H1 (cell line): Measurements from ENCODE around the gene PALM. TPM values are rescaled to one million over a fixed set of nuclear protein-coding genes. Genes with fewer than 3 reads are reported as not detected.
A peak's percentile ranks its signal among the peaks of the same experiment; 100 is the strongest.

ENCODE experiments used
- CTCF ChIA-PET: fragments of 300-600 bp; sonication (Branson Sonifier 250); formaldehyde crosslinking; loops from one replicate; lab custom pipeline; 2021; ENCODE audit not compliant: partially characterized antibody; lab: Charles Lee
- POLR2A ChIA-PET: fragments of 300-600 bp; sonication (Branson Sonifier 250); formaldehyde crosslinking; loops from one replicate; lab custom pipeline; 2021; ENCODE audit warnings: inconsistent platforms; ENCODE audit not compliant: partially characterized antibody; lab: Charles Lee
- DNase-seq, 2 experiments: peaks; one replicate each; pipeline versions ENCODE4 v3.0.0 to v3.0.0-alpha.2; 2010 to 2022; ENCODE audit warnings: low spot score in 2 of 2, low read depth in 1 of 2, mixed read lengths in 1 of 2
- FAIRE-seq: peaks from 2 replicates; lab custom pipeline; 2011; peaks lifted over from hg19 to GRCh38; lab: Jason Lieb, UNC
- H2AFZ ChIP-seq: 2 replicates; pipeline ENCODE4 v1.8.1; 2012; ENCODE audit warnings: low read length, inconsistent platforms
- H2AK5ac ChIP-seq: 2 replicates; pipeline ENCODE4 v1.6.1; 2013; ENCODE audit warnings: low read depth, low read length
- H2BK120ac ChIP-seq: replicated peaks from 2 replicates; pipeline ENCODE3; 2013; ENCODE audit warnings: low read depth, low read length, inconsistent platforms
- H2BK12ac ChIP-seq: 2 replicates; pipeline ENCODE4 v1.6.1; 2013; ENCODE audit warnings: low read depth, low read length
- H2BK15ac ChIP-seq: 2 replicates; pipeline ENCODE4 v1.6.1; 2013; ENCODE audit warnings: low read length
- H2BK20ac ChIP-seq: 2 replicates; pipeline ENCODE4 v1.6.1; 2013; ENCODE audit warnings: low read length
- H2BK5ac ChIP-seq: 2 replicates; pipeline ENCODE4 v1.6.1; 2013; ENCODE audit warnings: low read depth, low read length
- H3K14ac ChIP-seq: 2 replicates; pipeline ENCODE4 v1.6.1; 2013; ENCODE audit warnings: inconsistent platforms; ENCODE audit not compliant: insufficient read length
- H3K18ac ChIP-seq: 2 replicates; pipeline ENCODE4 v1.6.1; 2013; ENCODE audit warnings: low read length; ENCODE audit errors: extremely low read depth
- H3K23ac ChIP-seq: 2 replicates; pipeline ENCODE4 v1.6.1; 2013; ENCODE audit warnings: inconsistent platforms; ENCODE audit not compliant: insufficient read length
- H3K23me2 ChIP-seq: 2 replicates; pipeline ENCODE4 v1.6.1; 2013; ENCODE audit warnings: low read depth, low read length
- H3K27ac ChIP-seq: 2 replicates; pipeline ENCODE4 v1.6.1; 2011; ENCODE audit warnings: low read depth, low read length, inconsistent platforms
- H3K27me3 ChIP-seq, 4 experiments: replicated peaks in 1 of 4; 1 replicate in 1 of 4; 2 replicates in 3 of 4; pipeline versions ENCODE4 v1.6.1 to v1.8.1; 2011 to 2013; ENCODE audit warnings: low read length in 3 of 4, mild to moderate bottlenecking in 3 of 4, inconsistent platforms in 2 of 4, mixed read lengths in 2 of 4, moderate library complexity in 1 of 4; ENCODE audit not compliant: control insufficient read depth in 3 of 4, insufficient read depth in 3 of 4; ENCODE audit errors: extremely low read depth in 1 of 4
- H3K36me3 ChIP-seq, 4 experiments: 2 replicates each; pipeline versions ENCODE4 v1.6.1 to v1.8.1; 2011 to 2013; ENCODE audit warnings: mild to moderate bottlenecking in 4 of 4, low read length in 3 of 4, moderate library complexity in 2 of 4, control low read depth in 1 of 4, inconsistent platforms in 1 of 4; ENCODE audit not compliant: insufficient read depth in 4 of 4, control insufficient read depth in 2 of 4
- H3K4ac ChIP-seq: replicated peaks from 2 replicates; pipeline ENCODE3; 2013; ENCODE audit warnings: low read length, low read depth, mixed read lengths, inconsistent platforms; ENCODE audit not compliant: insufficient read length
- H3K4me1 ChIP-seq, 4 experiments: replicated peaks in 1 of 4; 1 replicate in 1 of 4; 2 replicates in 3 of 4; pipeline versions ENCODE4 v1.6.1 to v1.8.1; 2011 to 2013; ENCODE audit warnings: low read length in 3 of 4, inconsistent platforms in 2 of 4, mixed read lengths in 1 of 4; ENCODE audit not compliant: insufficient read depth in 4 of 4, control insufficient read depth in 3 of 4
- H3K4me2 ChIP-seq, 2 experiments: 2 replicates each; pipeline versions ENCODE4 v1.6.1 to v1.8.1; 2011 to 2013; ENCODE audit warnings: low read depth in 2 of 2, low read length in 2 of 2, control low read depth in 1 of 2, inconsistent platforms in 1 of 2, mild to moderate bottlenecking in 1 of 2; ENCODE audit not compliant: insufficient read depth in 1 of 2
- H3K4me3 ChIP-seq, 4 experiments: fragments of 200-600, 300-600 bp in 1 of 4; sonication (generic), shearing (Covaris generic), sonication (Bioruptor Twin) in 1 of 4; 2 replicates each; pipeline versions ENCODE4 v1.5.1 to v1.8.1; 2011 to 2016; ENCODE audit warnings: low read length in 4 of 4, low read depth in 3 of 4, control low read depth in 2 of 4, inconsistent platforms in 2 of 4, mild to moderate bottlenecking in 2 of 4, mixed read lengths in 1 of 4, moderate library complexity in 1 of 4; ENCODE audit not compliant: insufficient read depth in 2 of 4; ENCODE audit errors: extremely low read depth in 1 of 4
- H3K56ac ChIP-seq: replicated peaks from 2 replicates; pipeline ENCODE3; 2013; ENCODE audit warnings: low read depth, mild to moderate bottlenecking, mixed read lengths, low read length, inconsistent platforms; ENCODE audit not compliant: insufficient read length
- H3K79me1 ChIP-seq: 2 replicates; pipeline ENCODE4 v1.6.1; 2013; ENCODE audit warnings: low read depth, low read length, control low read depth
- H3K79me2 ChIP-seq, 2 experiments: 2 replicates each; pipeline versions ENCODE4 v1.6.1 to v1.8.1; 2012 to 2013; ENCODE audit warnings: low read length in 2 of 2, mild to moderate bottlenecking in 2 of 2, inconsistent platforms in 1 of 2; ENCODE audit not compliant: insufficient read depth in 2 of 2, control insufficient read depth in 1 of 2
- H3K9ac ChIP-seq, 4 experiments: replicated peaks in 1 of 4; 1 replicate in 1 of 4; 2 replicates in 3 of 4; pipeline versions ENCODE4 v1.6.1 to v1.8.1; 2011 to 2013; ENCODE audit warnings: low read depth in 3 of 4, low read length in 3 of 4, control low read depth in 2 of 4, mild to moderate bottlenecking in 2 of 4, moderate library complexity in 2 of 4, inconsistent platforms in 1 of 4; ENCODE audit errors: extremely low read depth in 1 of 4
- H3K9me3 ChIP-seq, 2 experiments: 2 replicates each; pipeline versions ENCODE4 v1.6.1 to v1.8.1; 2012 to 2013; ENCODE audit warnings: mild to moderate bottlenecking in 2 of 2, moderate library complexity in 2 of 2, control low read depth in 1 of 2, inconsistent platforms in 1 of 2, low read depth in 1 of 2, low read length in 1 of 2, mixed read lengths in 1 of 2; ENCODE audit not compliant: insufficient read depth in 2 of 2
- H4K20me1 ChIP-seq, 2 experiments: replicated peaks in 1 of 2; 2 replicates each; pipeline versions ENCODE3 to v1.8.1; 2011 to 2013; ENCODE audit warnings: inconsistent platforms in 2 of 2, low read length in 2 of 2, mild to moderate bottlenecking in 1 of 2; ENCODE audit not compliant: insufficient read depth in 2 of 2, control insufficient read depth in 1 of 2
- H4K5ac ChIP-seq: 2 replicates; pipeline ENCODE4 v1.6.1; 2013; ENCODE audit warnings: low read length, low read depth, mixed read lengths, inconsistent platforms; ENCODE audit not compliant: insufficient read length
- H4K8ac ChIP-seq: 2 replicates; pipeline ENCODE4 v1.8.0; 2013; ENCODE audit warnings: mild to moderate bottlenecking, moderate library complexity, low read length, inconsistent platforms; ENCODE audit not compliant: insufficient read depth; ENCODE audit errors: extremely low read depth
- H4K91ac ChIP-seq: replicated peaks from 2 replicates; pipeline ENCODE3; 2013; ENCODE audit warnings: low read length, mixed read lengths, inconsistent platforms; ENCODE audit not compliant: insufficient read length
- ASH2L ChIP-seq: fragments of 200-600, 300-600 bp; sonication (generic); IDR thresholded peaks from one replicate; pipeline ENCODE4 v1.7.1; 2017; ENCODE audit warnings: low read length
- EZH2 ChIP-seq: fragments of 200-600 bp; sonication (generic); IDR thresholded peaks from 2 replicates; pipeline ENCODE4 v1.7.1; 2012; ENCODE audit warnings: low read depth, mild to moderate bottlenecking, moderate library complexity, low read length, inconsistent platforms; ENCODE audit not compliant: severe bottlenecking
- KDM1A ChIP-seq: fragments of 200-600, 300-600 bp; sonication (generic); IDR thresholded peaks from 2 replicates; pipeline ENCODE4 v1.7.1; 2016; ENCODE audit warnings: mild to moderate bottlenecking, low read length, borderline replicate concordance
- POLR2A ChIP-seq, 2 experiments: IDR thresholded peaks; 1 replicate in 1 of 2; 2 replicates in 1 of 2; pipeline ENCODE4 v1.6.1; 2011; ENCODE audit warnings: low read depth in 2 of 2, low read length in 2 of 2, mild to moderate bottlenecking in 2 of 2; ENCODE audit errors: control extremely low read depth in 1 of 2
- SIN3A ChIP-seq, 2 experiments: IDR thresholded peaks in 1 of 2; conservative IDR thresholded peaks in 1 of 2; 2 replicates each; pipeline ENCODE4 v1.6.1; 2011 to 2012; ENCODE audit warnings: low read length in 2 of 2, improper control_type of control experiment in 1 of 2, low read depth in 1 of 2, mild to moderate bottlenecking in 1 of 2
- SP1 ChIP-seq: IDR thresholded peaks from 2 replicates; pipeline ENCODE4 v1.6.1; 2011; ENCODE audit warnings: low read depth, low read length
- TBP ChIP-seq: IDR thresholded peaks from 2 replicates; pipeline ENCODE4 v1.6.1; 2011; ENCODE audit warnings: low read depth, low read length, improper control_type of control experiment
- WGBS, 2 experiments: shearing (Covaris generic) in 1 of 2; methylation state at CpG; one replicate each; pipeline versions ENCODE4 v1.1.6 to v1.1.7; 2013 to 2015; ENCODE audit warnings: low lambda C conversion rate in 2 of 2, mixed read lengths in 2 of 2, inconsistent platforms in 1 of 2, low coverage in 1 of 2, missing lambda C conversion rate in 1 of 2; ENCODE audit not compliant: insufficient replicate concordance in 2 of 2, insufficient coverage in 1 of 2, insufficient read length in 1 of 2; ENCODE audit errors: extremely low coverage in 1 of 2, missing lambda C conversion rate in 1 of 2; 5-methylcytosine and 5-hydroxymethylcytosine counted together
- polyA plus RNA-seq, 7 experiments: library from polyadenylated mRNA; depleted of rRNA in 3 of 7; stranded (reverse) in 5 of 7; unstranded in 2 of 7; fragments of >200 nt in 5 of 7; fragments of 200-250 nt in 2 of 7; gene quantifications; 1 replicate in 5 of 7; 2 replicates in 1 of 7; 4 replicates in 1 of 7; pipeline versions ENCODE4 v1.2.1 to v1.2.3, GENCODE V29; 2011 to 2013; ENCODE audit warnings: missing spikeins in 2 of 7, mixed read lengths in 2 of 7
- total RNA-seq: library from RNA; stranded (reverse); fragmentation: NEBNext Ultra II Directional; extraction: Animal tissue kit (Norgen Biotek cat#: 25700); gene quantifications from 2 replicates; pipeline ENCODE4 v1.2.1, GENCODE V29; 2021

Gene PALM
- total and polyA plus RNA-seq, 2 of the 8 experiments (the other 6 are each of a cell fraction or from before 2014, with no cell fraction given): 5.7 to 16.5 TPM

- no peak overlapping the region for H2BK120ac ChIP-seq
- no peak overlapping the region for H2AK5ac ChIP-seq
- H3K4me1 ChIP-seq: no peaks in the 10 kb centered on the region; a peak in 1 of 7 replicates
- H2AFZ ChIP-seq: no peak overlapping the region
- no peak overlapping the region for H4K8ac ChIP-seq
- no peaks in the 10 kb centered on the region for H3K9me3 ChIP-seq
- no peak overlapping the region for H3K4me2 ChIP-seq
- no peak overlapping the region for H3K9ac ChIP-seq
- ChIA-PET POLR2A (interaction anchor here (0.6 to 4.3 kb wide), 17 partner anchors 9 to 253 kb away, joined by 3 to 30 read pairs (median 4); partner anchors contain the start of gene CNN2), CTCF (interaction anchor here (0.9 to 1.6 kb wide), 14 partner anchors 9 to 102 kb away, joined by 3 to 8 read pairs (median 4); no protein-coding TSS in a partner anchor)
- no peak overlapping the region for H3K4me3 ChIP-seq
- H3K79me2 ChIP-seq: no peaks in the 10 kb centered on the region
- no peak overlapping the region for H2BK12ac ChIP-seq
- no peak overlapping the region for H2BK5ac ChIP-seq
- H3K79me1 ChIP-seq: no peaks in the 10 kb centered on the region
- no peak overlapping the region for H3K4ac ChIP-seq
- no peak overlapping the region for H3K14ac ChIP-seq
- no peak overlapping the region; the same call in 1 of the 2 replicates for H2BK15ac ChIP-seq
- 73% methylated on average over 18 of the region's 18 CpGs; no CpG with 5 or more reads in 1 of the 2 experiments for WGBS, 2 experiments
- no peaks in the 10 kb centered on the region for H3K36me3 ChIP-seq
- no peaks in the 10 kb centered on the region for H4K20me1 ChIP-seq
- no peak overlapping the region for H3K23ac ChIP-seq
- no peak overlapping the region for H3K27ac ChIP-seq
- H2BK20ac ChIP-seq: no peak overlapping the region
- no peak overlapping the region for H3K18ac ChIP-seq
- no peak overlapping the region for H3K56ac ChIP-seq
- no peaks in the 10 kb centered on the region; the same call in 1 of the 2 replicates for H3K23me2 ChIP-seq
- no peak overlapping the region for H4K5ac ChIP-seq
- FAIRE-seq (no peak), DNase-seq (no peak)
- H3K27me3 ChIP-seq: no peaks in the 10 kb centered on the region
- no peak overlapping the region for H4K91ac ChIP-seq
- TF ChIP-seq SP1 (no peak), TBP (peak; percentile 22; the same call in 1 of the 2 replicates), KDM1A (peak; percentile 83), EZH2 (no peak), POLR2A (IDR thresholded peaks at IDR 0.05; ENCODE audit: control extremely low read depth in 1 of 2, low read depth in 2 of 2, low read length in 2 of 2) (no peak), ASH2L (no peak), SIN3A (conservative IDR thresholded peaks at IDR 0.05 in 1 of 2, IDR thresholded peaks at IDR 0.05 in 1 of 2; ENCODE audit: low read depth in 1 of 2, low read length in 2 of 2) (no peak)
Observed at GRCh38 chr19:772730-773436, 64.1 kb downstream of the PALM start.
